GM18909 (cell line): ENCODE measurements around the gene VAMP4.
"Not testable (repeated sequence)": the region's sequence is repeated elsewhere in the genome, so short reads cannot be mapped to it uniquely, and the experiment has no call there.

Experiments used
- ATAC-seq: cut with Tn5 transposase; IDR thresholded peaks from one replicate; pipeline ENCODE4 v1.9.1; 2021; ENCODE audit warnings: mild to moderate bottlenecking; ENCODE audit not compliant: unreplicated experiment, poor library complexity

VAMP4 gene

GRCh38 chr1:171753685-171754352 is 12.0 kb upstream of the VAMP4 start:
- no peak for ATAC-seq

- ATAC-seq, result no peak
These were observed 11.3 kb upstream of the VAMP4 start for GRCh38 chr1:171753182-171753581.

DNA sequence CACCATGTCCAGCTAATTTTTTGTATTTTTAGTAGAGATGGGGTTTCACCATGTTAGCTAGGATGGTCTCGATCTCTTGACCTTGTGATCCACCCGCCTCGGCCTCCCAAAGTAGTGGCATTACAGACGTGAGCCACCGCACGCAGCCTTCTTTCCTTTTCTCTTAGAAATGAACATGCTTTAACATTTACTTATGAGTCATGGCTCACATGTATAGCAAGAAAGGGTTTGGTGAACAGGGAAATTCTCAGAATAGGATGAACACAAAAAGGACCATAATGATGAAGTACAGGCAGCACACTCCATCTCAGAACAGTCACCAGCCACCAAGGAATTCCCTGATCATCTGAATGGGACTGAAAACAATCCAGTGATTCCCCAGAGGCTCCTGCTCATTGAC is 9.4 kb upstream of the VAMP4 start:
- no peak for ATAC-seq

GRCh38 chr1:171748651-171749050 is 6.8 kb upstream of the VAMP4 start:
- no peak for ATAC-seq

DNA sequence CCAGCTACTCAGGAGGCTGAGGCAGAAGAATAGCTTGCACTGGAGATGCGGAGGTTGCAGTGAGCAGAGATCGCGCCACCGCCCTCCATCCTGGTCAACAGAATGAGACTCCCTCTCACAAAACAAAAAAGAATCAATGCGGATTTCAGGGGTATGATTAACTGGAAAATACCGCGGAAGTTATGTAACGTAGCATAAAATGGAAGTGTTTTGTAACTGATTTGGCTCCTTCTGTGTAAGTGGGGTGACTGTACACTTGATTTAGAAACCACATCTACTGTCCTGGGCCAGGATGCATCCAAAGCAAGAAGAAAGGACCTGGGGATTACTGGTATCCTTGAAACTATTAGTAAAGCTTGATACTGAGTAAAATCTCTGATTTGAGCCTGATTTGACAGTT is 3.1 kb upstream of the VAMP4 start:
- no peak for ATAC-seq

DNA sequence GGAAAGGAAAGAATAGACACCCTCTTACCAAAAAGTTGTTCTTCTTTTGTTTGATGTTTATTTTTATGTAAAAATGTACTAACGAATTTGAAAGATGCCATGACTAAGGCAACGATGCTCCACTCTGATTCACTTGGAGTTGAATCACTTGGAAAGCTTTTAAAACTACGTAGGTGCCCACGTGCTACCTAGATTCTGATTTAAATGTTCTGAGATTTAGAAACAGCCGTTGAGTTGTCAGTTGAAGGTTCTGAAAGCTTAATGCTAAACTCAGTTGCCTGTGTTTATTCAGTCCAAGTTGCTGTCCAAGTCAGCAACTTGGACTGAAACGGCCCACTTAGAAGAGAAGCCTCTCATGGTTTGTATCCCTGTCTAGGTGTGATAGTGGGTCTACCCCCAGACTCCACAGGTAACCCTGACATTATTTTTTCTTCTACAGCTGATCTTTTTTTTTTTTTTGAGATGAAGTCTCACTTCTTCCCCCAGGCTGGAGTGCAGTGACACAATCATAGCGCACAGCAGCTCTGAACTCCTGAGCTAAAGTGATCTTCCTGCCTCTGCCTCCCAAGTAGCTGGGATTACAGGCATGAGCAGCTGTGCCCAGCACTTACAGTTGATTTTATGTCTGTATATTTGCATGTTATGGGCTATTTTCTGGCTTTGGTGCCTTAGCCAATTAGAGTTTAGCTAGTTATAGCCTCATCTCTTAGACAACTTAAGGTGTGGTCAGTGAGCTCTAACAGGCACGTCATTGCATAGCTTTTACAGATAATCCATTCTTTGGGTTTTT is 1.4 kb upstream of the VAMP4 start:
- no peak for ATAC-seq

DNA sequence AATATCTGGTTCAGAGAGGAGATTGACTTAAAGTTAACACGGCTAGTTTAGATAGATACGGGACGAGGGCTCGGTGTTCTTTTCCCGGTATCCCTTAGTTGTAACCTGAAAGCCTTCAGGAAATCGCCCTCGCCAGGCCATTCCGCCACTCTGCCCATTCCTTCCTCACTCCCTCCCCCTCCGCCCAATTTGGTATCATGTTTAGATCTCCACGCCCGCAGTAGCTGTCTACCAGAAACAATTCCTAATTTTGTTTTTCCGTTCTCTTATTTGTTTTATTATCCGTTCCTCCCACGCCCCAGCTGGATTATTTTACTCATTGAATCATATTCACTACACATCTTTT is 685 bp upstream of the VAMP4 start:
- ATAC-seq, result peak; percentile 12

- ATAC-seq, result peak; percentile 43
These were observed 636 bp downstream of the VAMP4 start for GRCh38 chr1:171740987-171741871.

DNA sequence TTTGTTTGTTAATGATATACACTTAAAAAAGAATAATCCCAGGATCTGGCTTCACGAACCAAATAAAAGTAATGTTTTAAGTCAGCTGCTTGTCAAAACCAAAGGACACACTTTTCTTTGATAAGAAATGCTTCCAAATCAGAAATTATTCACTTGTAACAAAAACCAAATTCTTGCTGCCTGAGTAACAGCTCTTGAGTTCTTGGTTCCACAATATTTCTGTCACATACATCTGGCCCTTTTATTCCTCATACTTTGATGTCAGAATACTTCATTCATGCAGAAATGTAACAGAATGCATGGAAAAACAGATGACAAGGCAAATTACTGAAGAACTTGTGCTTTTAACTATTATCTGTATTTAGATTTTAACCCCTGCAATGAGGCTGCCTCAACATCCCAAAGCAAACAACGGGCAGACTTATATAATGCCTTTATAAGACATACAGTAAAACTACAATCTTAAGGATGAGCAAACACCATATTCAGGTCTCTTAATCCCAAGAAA is 1.5 kb downstream of the VAMP4 start:
- ATAC-seq, result no peak

DNA sequence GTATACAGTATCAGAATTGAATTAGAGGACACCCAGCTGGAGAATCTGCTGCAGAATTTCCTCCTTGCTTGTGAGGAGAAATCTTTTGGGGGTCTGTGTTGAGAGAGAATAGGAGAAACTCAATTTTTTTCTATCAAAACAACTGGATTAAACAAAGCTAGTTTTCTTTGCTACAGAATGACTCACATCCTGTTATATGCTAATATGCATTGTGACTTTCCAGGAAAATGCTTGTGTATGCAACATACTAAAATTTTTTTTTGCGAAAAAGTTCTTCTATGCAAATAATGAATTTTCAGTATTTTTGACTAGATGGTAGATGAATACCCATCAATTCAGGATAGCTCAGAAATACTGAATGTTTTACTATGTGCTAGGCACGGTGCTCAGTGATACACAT is 2.2 kb downstream of the VAMP4 start:
- no peak for ATAC-seq

DNA sequence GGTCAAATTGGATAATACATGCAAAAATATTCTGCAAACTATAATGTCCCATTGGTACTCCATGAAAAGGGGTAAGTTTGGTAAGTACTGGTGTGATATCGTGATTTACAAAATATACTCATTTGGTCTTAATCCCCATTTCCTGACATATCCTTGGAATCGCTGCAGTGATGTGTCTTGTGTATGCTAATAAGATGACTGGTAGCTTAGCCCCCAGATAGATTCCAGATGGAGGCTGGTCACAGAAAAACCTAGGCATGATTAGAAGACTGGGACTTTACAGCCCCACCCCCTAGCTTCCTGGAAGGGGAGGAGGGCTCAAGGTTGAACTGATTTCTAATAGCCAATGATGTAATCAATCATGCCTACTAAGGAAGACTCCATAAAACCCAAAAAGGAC is 3.0 kb downstream of the VAMP4 start:
- ATAC-seq, result no peak

GRCh38 chr1:171736196-171736595 is 5.7 kb downstream of the VAMP4 start:
- ATAC-seq, result no peak

DNA sequence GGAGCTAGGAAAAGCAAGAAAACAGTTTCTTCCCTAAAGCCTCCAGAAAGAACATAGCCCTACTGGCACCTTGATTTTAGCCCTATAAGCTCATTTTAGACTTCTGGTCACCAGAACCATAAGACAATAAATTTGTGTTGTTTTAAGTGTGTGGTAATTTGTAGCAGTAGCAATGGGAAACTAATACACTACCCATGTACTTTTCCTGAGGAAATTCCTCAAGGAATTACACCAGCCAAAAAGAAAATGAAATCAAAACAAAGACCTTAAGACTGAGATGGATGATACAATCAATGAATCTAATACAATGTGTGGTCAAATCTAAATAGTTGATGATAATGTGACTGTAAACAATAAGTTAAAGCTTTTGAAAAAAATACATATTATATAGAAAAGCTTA is 11.8 kb downstream of the VAMP4 start:
- ATAC-seq, result no peak

GRCh38 chr1:171727778-171728177 is 14.1 kb downstream of the VAMP4 start:
- ATAC-seq, result no peak

DNA sequence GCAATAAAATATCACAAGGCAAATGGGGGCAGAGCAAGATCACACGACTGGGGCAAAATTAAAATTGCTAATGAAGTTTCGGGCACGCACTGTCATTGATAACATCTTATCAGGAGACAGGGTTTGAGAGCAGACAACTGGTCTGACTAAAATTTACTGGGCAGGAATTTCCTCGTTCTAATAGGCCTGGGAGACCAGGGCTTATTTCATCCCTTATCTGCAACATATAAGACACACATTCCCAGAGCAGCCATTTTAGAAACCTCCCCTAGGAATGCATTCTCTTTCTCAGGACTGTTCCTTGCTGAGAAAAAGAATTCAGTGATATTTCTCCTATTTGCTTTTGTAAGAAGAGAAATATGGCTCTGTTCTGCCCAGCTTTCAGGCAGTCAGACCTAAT is 18.7 kb downstream of the VAMP4 start:
- ATAC-seq, result not testable (repeated sequence)

DNA sequence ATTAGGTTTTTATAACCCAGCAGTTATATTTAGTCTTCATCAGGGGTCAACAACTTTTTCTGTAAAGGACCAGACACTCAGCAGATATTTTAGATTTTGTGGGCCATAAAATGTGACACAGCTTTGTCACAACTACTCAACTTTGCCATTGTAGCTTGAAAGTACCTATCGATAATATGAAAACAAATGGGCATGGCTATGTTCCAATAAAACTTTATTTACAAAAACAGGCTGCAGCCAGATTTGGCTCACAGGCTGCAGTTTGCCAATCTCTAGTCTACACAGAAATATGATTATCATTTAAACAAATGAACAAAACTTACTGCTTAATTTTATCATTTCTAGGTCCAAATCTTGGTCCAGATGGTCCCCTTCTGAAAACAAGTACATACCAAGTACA is 23.0 kb downstream of the VAMP4 start:
- no peak for ATAC-seq

DNA sequence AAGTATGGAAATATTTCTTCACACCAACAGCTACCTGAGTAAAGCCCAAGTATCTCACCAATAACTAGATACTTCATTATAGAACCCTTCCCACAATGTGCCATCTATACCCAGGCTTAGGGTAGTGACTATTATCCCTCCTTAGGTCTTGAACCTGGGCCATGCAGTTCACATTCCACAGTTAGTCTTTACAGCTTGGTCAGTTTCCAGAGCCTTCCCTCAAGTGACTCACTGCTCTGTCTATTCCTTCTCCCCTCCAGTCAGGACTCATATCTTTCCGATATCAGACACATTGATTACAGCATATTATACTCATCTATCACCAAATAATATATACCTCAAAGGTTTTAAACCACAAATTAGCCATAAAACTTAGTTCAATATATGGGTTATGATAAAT is 23.6 kb downstream of the VAMP4 start:
- no peak for ATAC-seq

DNA sequence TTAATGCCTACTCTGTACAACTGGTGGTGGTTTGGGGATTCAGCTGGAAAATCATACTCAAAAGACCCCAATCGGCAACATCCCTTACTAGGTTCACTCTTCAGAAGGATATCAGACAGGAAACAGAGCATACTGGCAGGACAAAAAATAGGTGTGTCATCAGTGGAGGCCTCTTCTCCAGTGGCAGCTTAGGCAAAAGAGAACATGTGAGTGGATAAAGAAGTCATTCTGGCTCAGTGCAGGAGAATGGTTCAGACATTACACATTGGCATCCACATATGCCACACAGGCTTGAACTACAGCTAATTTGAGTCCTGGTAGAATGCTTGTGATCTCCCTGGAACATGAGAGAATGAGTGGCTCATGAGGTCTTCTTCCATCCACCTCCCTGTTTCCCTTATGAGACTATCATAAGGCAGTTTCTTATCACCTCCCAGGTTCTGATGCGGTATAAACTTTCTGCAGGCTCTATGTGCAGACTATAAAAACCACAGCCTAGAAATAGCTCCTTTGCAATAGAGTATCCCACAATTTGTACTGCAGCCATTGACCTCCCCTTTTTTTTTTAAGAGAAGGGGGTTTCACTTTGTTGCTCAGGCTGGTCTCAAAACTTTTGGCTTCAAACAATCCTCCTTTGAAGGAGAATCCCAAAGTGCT is 24.7 kb downstream of the VAMP4 start:
- no peak for ATAC-seq

GRCh38 chr1:171716616-171717015 is 25.2 kb downstream of the VAMP4 start:
- ATAC-seq, result no peak

DNA sequence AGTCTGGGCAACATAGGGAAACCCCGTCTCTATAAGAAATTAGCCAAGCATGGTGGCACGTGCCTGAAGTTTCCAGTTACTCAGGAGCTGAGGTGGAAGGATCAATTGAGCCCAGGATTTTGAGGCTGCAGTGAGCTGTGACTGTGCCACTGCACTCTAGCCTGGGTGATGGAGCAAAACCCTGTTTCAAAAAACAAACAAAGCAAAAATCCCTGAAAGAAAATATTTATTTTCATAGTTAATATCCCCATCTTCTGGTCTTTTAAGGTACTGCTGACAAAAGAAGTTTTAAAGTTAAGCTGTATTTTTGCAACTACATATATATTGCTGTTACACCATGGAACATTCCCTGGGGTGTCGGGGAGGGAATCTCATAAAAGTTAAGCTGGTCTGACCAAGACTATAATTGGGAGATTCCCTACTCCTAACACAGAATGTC is 26.0 kb downstream of the VAMP4 start:
- no peak for ATAC-seq
